GM18499 (cell line): Measurements from ENCODE around the gene PIK3C2A.

Experiments used
- ATAC-seq: cut with Tn5 transposase; IDR thresholded peaks from one replicate; pipeline ENCODE4 v1.9.1; 2021; ENCODE audit warnings: moderate number of reproducible peaks; ENCODE audit not compliant: insufficient read depth, unreplicated experiment

Gene PIK3C2A

DNA sequence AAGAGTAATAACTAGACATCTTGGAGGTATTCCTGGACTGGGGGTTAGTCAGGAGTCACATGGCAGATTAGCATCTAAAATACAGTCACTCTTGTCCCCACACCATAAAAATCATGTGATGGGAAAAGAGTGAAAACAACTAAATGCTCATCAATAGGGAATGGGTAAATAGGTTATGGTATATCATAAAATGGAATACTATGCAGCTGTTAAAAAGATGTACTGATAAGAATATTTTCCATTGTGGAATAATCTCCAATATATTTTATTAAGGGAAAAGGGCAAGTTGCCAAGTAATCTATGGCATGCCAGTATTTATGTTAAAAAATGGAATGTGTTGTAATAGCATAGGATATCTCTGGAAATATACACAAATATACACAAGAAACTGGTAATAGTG, 6.6 kb upstream of the PIK3C2A start:
- no peak for ATAC-seq

- ATAC-seq = no peak
These were observed 3.5 kb upstream of the PIK3C2A start for GRCh38 chr11:17211286-17211685.

DNA sequence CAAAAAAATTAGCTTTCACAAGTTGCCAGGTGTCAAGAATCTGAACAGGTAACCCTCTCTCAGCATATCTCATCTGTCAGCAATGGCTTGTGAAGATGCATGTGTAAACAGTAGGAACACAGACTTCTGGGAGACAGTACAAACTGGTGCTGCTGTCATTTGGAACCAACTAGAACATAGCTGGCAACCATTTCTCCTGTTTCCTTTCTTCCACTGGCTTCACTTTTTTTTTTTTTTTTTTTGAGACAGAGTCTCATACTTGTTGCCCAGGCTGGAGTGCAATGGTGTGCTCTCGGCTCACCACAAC, 2.1 kb upstream of the PIK3C2A start:
- no peak for ATAC-seq

- ATAC-seq = peak; percentile 45
These were observed 642 bp upstream of the PIK3C2A start for GRCh38 chr11:17208257-17208999.

GRCh38 chr11:17206463-17206862, 1.3 kb downstream of the PIK3C2A start:
- no peak for ATAC-seq

DNA sequence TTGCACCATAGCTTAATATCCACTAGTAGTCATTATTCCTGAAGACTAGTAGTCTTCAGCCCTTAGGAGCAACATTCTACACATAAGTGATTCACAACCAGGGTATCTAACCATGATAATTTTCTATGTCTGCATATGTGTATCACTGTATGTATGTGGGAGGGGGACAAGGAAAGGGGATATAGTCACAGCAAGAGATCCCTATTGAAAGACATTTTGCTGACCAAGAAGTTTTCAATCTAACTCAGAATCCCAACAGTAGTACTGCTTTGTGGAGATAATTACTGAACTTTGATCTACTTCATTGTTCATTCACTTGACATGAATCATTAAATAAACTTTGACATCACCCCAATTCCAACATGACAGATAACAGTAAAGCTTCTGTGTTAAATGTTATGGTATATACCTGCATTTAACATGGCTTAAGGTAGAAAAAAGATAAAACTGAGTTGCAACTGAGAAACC, 10.3 kb downstream of the PIK3C2A start:
- no peak for ATAC-seq

GRCh38 chr11:17188675-17189074, 19.1 kb downstream of the PIK3C2A start:
- ATAC-seq = no peak

DNA sequence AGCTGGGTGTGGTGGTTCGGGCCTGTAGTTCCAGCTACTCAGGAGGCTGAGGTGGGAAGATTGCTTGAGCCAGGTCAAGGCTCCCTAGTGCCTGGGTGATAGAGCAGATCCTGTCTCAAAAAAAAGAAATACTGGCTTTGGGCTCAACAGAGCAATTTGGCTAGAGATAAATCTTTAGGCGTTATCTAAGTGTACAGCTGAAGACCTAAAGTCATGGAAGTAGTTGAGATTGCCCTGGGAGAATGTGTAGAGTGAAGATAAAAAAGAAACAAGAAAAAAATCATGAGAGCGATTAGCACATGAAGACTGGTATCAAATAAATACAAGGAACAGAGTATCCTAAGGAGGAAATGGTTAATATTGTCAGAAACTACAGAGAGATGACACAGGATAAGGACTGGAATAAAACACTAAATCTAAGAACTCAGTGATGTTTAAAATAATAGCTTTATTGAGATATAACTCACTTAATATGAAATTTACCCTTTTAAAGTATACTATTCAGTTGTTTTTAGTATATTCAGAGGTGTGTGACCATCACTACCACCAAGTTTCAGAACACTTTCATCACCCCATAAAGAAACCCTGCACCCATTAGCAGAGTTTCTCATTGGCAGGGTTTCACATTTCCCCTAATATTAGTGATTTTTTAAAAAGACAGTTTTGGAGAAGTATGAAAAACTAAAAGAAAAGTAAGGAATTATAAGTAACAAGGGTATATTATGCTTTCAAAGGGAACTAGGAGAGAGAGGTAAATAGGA, 20.7 kb downstream of the PIK3C2A start:
- ATAC-seq = no peak

- no peak for ATAC-seq
These were observed 21.8 kb downstream of the PIK3C2A start for GRCh38 chr11:17185938-17186337.

GRCh38 chr11:17184882-17185587, 22.8 kb downstream of the PIK3C2A start:
- ATAC-seq = no peak

- no peak for ATAC-seq
These were observed 23.9 kb downstream of the PIK3C2A start for GRCh38 chr11:17183836-17184235.

DNA sequence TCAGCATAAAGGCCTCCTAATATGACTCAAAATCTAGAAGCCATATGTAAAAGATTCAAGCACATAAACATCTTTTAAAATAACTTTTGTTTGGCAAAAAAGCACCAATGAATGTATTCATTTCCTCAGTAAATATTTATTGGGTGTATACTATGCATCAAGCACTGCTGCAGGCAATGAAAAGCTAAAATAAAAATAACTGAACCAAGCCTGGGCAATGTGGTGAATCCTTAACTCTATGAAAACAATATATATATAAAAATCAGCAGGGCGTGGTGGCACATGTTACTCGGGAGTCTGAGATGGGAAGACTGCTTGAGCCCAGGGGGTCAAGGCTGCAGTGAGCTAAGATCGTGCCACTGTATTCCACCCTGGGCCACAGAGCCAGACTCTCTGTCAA, 27.8 kb downstream of the PIK3C2A start:
- ATAC-seq = no peak

GRCh38 chr11:17173332-17173731, 34.5 kb downstream of the PIK3C2A start:
- no peak for ATAC-seq

DNA sequence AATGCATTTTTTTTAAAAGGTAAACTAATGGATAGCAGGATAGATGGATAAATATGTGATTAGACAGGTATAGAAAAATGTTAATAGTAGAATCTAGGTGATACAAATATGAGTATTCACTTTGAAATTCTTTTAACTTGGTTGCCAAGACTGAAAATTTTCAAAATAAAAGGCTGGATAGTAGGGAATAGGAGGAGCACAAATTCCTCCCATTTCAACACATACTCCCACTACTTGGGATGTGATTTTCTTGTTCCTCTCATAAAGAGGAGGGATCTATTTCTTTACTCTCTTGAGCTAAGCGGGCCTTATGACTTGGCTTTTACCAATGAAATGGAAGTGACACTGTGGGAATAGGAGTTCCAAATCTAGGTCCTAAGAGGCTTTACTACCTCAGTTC, 35.9 kb downstream of the PIK3C2A start:
- ATAC-seq = no peak

DNA sequence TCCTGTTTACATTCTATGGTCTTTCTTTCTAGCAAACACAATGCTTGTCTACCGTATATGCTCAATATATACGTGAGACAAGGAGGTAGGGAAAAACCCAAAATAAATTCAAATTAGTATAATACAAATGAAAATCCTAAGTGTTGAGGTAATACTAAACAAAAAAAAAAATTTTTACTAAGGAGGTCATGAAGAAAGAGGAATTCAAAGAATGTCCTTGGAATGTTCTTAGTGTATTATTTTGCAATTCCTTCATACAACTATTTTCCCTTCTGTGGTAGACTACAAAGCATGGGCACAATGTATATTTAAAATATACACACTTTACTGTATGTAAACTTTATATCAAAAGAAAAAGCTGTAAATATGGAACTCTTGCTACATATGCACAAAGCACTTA, 36.4 kb downstream of the PIK3C2A start:
- no peak for ATAC-seq

DNA sequence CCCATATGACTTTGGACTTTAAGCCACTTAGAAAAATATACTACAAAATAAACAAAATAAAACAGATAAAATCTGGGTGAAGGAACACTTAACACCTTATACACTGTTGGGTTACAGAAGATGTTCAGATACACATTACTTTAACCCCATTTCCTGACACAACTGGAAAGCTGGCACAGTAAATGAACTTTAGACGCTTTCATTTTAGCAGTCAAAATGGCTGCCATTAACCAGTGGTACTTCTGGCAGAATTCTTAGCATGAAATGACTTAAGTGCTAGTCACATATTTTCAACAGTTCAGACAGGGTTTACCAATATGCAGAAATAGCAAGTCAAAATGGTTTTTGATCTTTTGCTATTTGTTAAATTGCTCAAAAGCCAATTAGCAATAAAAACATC, 37.9 kb downstream of the PIK3C2A start:
- no peak for ATAC-seq

- no peak for ATAC-seq
These were observed 42.4 kb downstream of the PIK3C2A start for GRCh38 chr11:17165247-17165890.

- ATAC-seq = no peak
These were observed 43.2 kb downstream of the PIK3C2A start for GRCh38 chr11:17164361-17165246.

DNA sequence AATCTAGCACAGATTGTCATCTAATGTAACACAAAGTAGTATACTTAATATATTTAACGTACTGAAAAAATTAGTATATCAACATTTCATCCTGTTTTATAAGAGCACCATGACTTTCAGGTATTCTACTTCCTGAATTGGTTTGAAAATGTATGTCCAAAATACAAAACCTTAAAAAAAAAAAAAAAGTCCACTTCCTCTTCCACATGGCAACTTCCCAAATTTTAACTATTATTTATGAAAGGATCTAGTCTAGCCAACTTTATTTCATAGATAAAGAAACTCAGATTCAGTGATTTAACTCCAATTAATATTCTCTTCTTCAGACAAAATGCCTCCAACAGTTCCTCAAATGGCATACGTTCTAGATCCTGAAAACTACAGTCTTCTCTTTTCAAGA, 44.0 kb downstream of the PIK3C2A start:
- no peak for ATAC-seq

DNA sequence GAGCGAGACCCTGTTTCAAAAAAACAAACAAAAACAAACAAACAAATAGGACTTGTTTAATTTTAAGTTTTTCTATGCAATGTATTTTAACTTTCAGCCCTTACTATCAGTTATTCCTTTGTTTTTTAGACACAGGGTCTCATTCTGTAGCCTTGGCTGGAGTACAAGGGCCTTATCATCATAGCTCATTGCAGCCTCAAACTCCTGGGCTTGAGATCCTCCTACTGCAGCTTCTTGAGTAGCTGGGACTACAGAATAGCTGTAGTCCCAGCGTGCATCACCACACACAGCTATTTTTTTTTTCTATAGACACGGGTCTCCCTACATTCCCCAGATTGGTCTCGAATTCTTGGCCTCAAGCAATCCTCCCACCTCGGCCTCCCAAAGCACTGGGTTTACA, 44.5 kb downstream of the PIK3C2A start:
- no peak for ATAC-seq
